K562 (cell line): ENCODE measurements around the gene PIEZO2. TPM values are rescaled to one million over a fixed set of nuclear protein-coding genes. Genes with fewer than 3 reads are reported as not detected.
A peak's percentile ranks its signal among the peaks of the same experiment; 100 is the strongest.

ENCODE experiments used
- ATAC-seq: fragments of 200-7000 bp; cut with Tn5 transposase; 3 replicates; pipeline ENCODE4 v1.9.1; 2020; ENCODE audit warnings: moderate library complexity
- BruUV-seq: library from RNA; stranded (reverse); fragments of 400-500 nt; replicated peaks from 2 replicates; lab custom pipeline; 2021; lab: Mats Ljungman, UMichigan
- CTCF ChIA-PET: fragments of 300-600 bp; formaldehyde crosslinking; extraction: SDS; loops from one replicate; lab custom pipeline; 2021; ENCODE audit warnings: low intra/inter-chr PET ratio; lab: Yijun Ruan, JAX
- POLR2A ChIA-PET: fragments of 300-600, 350-650 bp; sonication (Branson Sonifier 250); formaldehyde crosslinking; extraction: SDS; loops from one replicate; lab custom pipeline; 2021; ENCODE audit warnings: antibody characterized with exemption, inconsistent platforms; lab: Yijun Ruan, JAX
- DNase-seq, 4 experiments: peaks; one replicate each; pipeline versions ENCODE4 v3.0.0 to v3.0.0-alpha.2; 2011 to 2018; ENCODE audit warnings: low spot score in 3 of 4, mixed read lengths in 3 of 4; ENCODE audit errors: extremely low read depth in 1 of 4
- FAIRE-seq: peaks from 2 replicates; lab custom pipeline; 2011; peaks lifted over from hg19 to GRCh38; lab: Jason Lieb, UNC
- H2AFZ ChIP-seq: 2 replicates; pipeline ENCODE4 v1.6.0; 2011; ENCODE audit warnings: low read depth, low read length, control low read depth, inconsistent platforms
- H3K27ac ChIP-seq: fragments of 200-600 bp; 3 replicates; pipeline ENCODE4 v1.8.0; 2011; ENCODE audit warnings: low read depth, mild to moderate bottlenecking, control low read depth, inconsistent platforms, low read length, moderate library complexity, mixed read lengths; ENCODE audit errors: extremely low read depth
- H3K27me3 ChIP-seq, 2 experiments: fragments of 300-600 bp in 1 of 2; 2 replicates in 1 of 2; 3 replicates in 1 of 2; pipeline versions ENCODE4 v1.6.0 to v1.8.0; 2011; ENCODE audit warnings: inconsistent platforms in 2 of 2, low read length in 2 of 2, mild to moderate bottlenecking in 1 of 2, mixed read lengths in 1 of 2, moderate library complexity in 1 of 2; ENCODE audit not compliant: control insufficient read depth in 2 of 2, insufficient read depth in 2 of 2
- H3K36me3 ChIP-seq: fragments of 300-600 bp; 3 replicates; pipeline ENCODE4 v1.8.0; 2011; ENCODE audit warnings: mild to moderate bottlenecking, low read length, inconsistent platforms; ENCODE audit not compliant: control insufficient read depth, insufficient read depth
- H3K4me1 ChIP-seq, 2 experiments: fragments of 200-600 bp in 1 of 2; replicated peaks in 1 of 2; 2 replicates in 1 of 2; 3 replicates in 1 of 2; pipeline versions ENCODE4 v1.5.1 to v1.8.0; 2011; ENCODE audit warnings: inconsistent platforms in 2 of 2, low read length in 2 of 2, mild to moderate bottlenecking in 1 of 2, mixed read lengths in 1 of 2, moderate library complexity in 1 of 2; ENCODE audit not compliant: control insufficient read depth in 2 of 2, insufficient read depth in 2 of 2
- H3K4me2 ChIP-seq: 2 replicates; pipeline ENCODE4 v1.6.1; 2011; ENCODE audit warnings: low read length, control low read depth, inconsistent platforms, mixed read lengths; ENCODE audit not compliant: insufficient read depth
- H3K4me3 ChIP-seq: fragments of 200-600 bp; sonication (generic), shearing (Covaris generic); 2 replicates; pipeline ENCODE4 v1.5.1; 2016; ENCODE audit warnings: control low read depth, inconsistent platforms
- H3K79me2 ChIP-seq: fragments of 200-600 bp; 3 replicates; pipeline ENCODE4 v1.8.0; 2011; ENCODE audit warnings: low read length, inconsistent platforms; ENCODE audit not compliant: control insufficient read depth, insufficient read depth
- H3K9ac ChIP-seq, 2 experiments: 2 replicates each; pipeline versions ENCODE4 v1.6.0 to v1.6.1; 2011; ENCODE audit warnings: low read depth in 2 of 2, low read length in 2 of 2, control low read depth in 1 of 2, inconsistent platforms in 1 of 2, mild to moderate bottlenecking in 1 of 2, mixed read lengths in 1 of 2; ENCODE audit not compliant: insufficient read depth in 1 of 2
- H3K9me1 ChIP-seq: one replicate; pipeline ENCODE4 v1.6.0; 2011; ENCODE audit warnings: inconsistent platforms, mild to moderate bottlenecking, low read length, moderate library complexity; ENCODE audit not compliant: control insufficient read depth, insufficient read depth
- H3K9me3 ChIP-seq: replicated peaks from 2 replicates; pipeline ENCODE4 v1.5.1; 2011; ENCODE audit warnings: low read depth, low read length, inconsistent platforms; ENCODE audit not compliant: control insufficient read depth, insufficient read depth
- H4K20me1 ChIP-seq: replicated peaks from 2 replicates; pipeline ENCODE4 v1.6.1; 2011; ENCODE audit warnings: low read length, inconsistent platforms, mixed read lengths; ENCODE audit not compliant: control insufficient read depth, insufficient read depth
- MEIS2 ChIP-seq: fragments of 450-650 bp; IDR thresholded peaks from 2 replicates; pipeline ENCODE4 v1.6.1; 2014; ENCODE audit warnings: mild to moderate bottlenecking; ENCODE audit not compliant: partially characterized antibody
- RNF2 ChIP-seq: sonication (generic); IDR thresholded peaks from 2 replicates; pipeline ENCODE4 v1.6.1; 2016
- SMARCA5 ChIP-seq: fragments of 450-650 bp; IDR thresholded peaks from 2 replicates; pipeline ENCODE4 v1.6.1; 2016
- TAF9B ChIP-seq: fragments of 450-650 bp; IDR thresholded peaks from 2 replicates; pipeline ENCODE4 v1.6.1; 2018; ENCODE audit warnings: mild to moderate bottlenecking; ENCODE audit not compliant: partially characterized antibody
- ZSCAN32 ChIP-seq: fragments of 450-650 bp; formaldehyde crosslinking; IDR thresholded peaks from 2 replicates; pipeline ENCODE4 v1.4.0; 2020; ENCODE audit warnings: mild to moderate bottlenecking, moderate library complexity
- WGBS: fragments of 100-300 bp; shearing (Covaris generic); methylation state at CpG from one replicate; pipeline ENCODE4 v1.1.6; 2016; ENCODE audit warnings: low coverage, mixed read lengths; ENCODE audit not compliant: insufficient coverage; ENCODE audit errors: missing lambda C conversion rate; 5-methylcytosine and 5-hydroxymethylcytosine counted together
- in situ Hi-C: fragments of 300-500 bp; cut with MboI; formaldehyde crosslinking; loops from 4 replicates; pipeline ENCODE4 v1.15.0; 2018; ENCODE audit warnings: inconsistent platforms, mixed read lengths
- intact Hi-C: fragments of 100-400 bp; cut with micrococcal nuclease; formaldehyde crosslinking; loops from 2 replicates; pipeline ENCODE4 v1.14.2; 2022
- polyA plus RNA-seq, 8 experiments: library from polyadenylated mRNA; depleted of rRNA in 4 of 8; stranded (reverse) in 5 of 8; unstranded in 3 of 8; fragments of >200 nt; fragmentation: Nextera tagmentation in 2 of 8; fragmentation: Illumina TruSeq in 1 of 8; extraction: Ambion mirVana in 2 of 8; extraction: Trizol in 1 of 8; gene quantifications; 2 replicates each; pipeline versions ENCODE4 v1.2.1 to v1.2.3, GENCODE V29; 2011 to 2014; ENCODE audit warnings: inconsistent platforms in 1 of 8, missing spikeins in 1 of 8
- total RNA-seq, 7 experiments: library from RNA; depleted of rRNA in 6 of 7; stranded (reverse); fragments of >200 nt in 6 of 7; fragmentation: Illumina TruSeq in 2 of 7; extraction: Trizol in 2 of 7; gene quantifications; 2 replicates each; pipeline versions ENCODE4 v1.2.1 to v1.2.3, GENCODE V29; 2011 to 2021; ENCODE audit warnings: low replicate concordance in 1 of 7
- TF ChIP-seq, protein P1 (sequence below), 3 experiments: IDR thresholded peaks in 2 of 3; conservative IDR thresholded peaks in 1 of 3; 2 replicates each; pipeline ENCODE4 v1.5.1; 2011 to 2012; ENCODE audit warnings: low read length in 3 of 3, mild to moderate bottlenecking in 3 of 3, control low read depth in 2 of 3, improper control_type of control experiment in 1 of 3, inconsistent platforms in 1 of 3, low read depth in 1 of 3, mixed read lengths in 1 of 3, moderate library complexity in 1 of 3; ENCODE audit not compliant: insufficient read depth in 2 of 3

The PIEZO2 gene
- total and polyA plus RNA-seq, 9 of the 15 experiments (the other 6 are each of a cell fraction or from before 2014, with no cell fraction given): 0.54 to 4.1 (median 2.0) TPM

DNA sequence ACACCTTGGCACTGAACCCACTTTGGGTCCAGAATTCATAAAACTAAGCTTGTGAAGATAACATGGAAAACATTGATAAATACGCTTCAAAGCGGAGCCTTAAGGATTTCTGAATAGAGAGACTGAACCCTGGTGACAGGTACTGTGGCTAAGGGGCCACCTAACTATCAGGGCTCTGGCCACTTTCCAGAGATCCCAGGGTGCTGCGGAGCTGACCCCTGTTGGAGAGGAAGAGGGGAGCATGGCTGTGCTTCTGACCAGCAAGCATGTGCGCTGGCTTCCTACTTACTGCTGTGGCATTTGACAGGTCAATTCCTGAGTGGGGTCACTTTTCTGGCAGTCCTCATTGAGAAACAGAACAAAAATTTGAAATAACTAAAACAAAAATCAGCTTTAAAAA lies 395.2 kb downstream of the PIEZO2 start:
- Histone ChIP-seq H3K9ac (no peak overlapping the region), H3K79me2 (no peaks in the 10 kb centered on the region), H4K20me1 (no peaks in the 10 kb centered on the region), H2AFZ (no peak overlapping the region), H3K27ac (no peak overlapping the region), H3K4me2 (no peak overlapping the region), H3K9me3 (no peaks in the 10 kb centered on the region), H3K9me1 (no peaks in the 10 kb centered on the region), H3K36me3 (no peaks in the 10 kb centered on the region), H3K4me3 (no peak overlapping the region), H3K4me1 (no peaks in the 10 kb centered on the region), H3K27me3 (peaks cover 11 to 26% of the 10 kb centered on the region in 2 experiments; a peak in 4 of 5 replicates)
- BruUV-seq: no TSS peak
- 2% methylated on average over 4 of the region's 4 CpGs for WGBS
- TF ChIP-seq TAF9B: no peak
- TF ChIP-seq, protein P1, sequence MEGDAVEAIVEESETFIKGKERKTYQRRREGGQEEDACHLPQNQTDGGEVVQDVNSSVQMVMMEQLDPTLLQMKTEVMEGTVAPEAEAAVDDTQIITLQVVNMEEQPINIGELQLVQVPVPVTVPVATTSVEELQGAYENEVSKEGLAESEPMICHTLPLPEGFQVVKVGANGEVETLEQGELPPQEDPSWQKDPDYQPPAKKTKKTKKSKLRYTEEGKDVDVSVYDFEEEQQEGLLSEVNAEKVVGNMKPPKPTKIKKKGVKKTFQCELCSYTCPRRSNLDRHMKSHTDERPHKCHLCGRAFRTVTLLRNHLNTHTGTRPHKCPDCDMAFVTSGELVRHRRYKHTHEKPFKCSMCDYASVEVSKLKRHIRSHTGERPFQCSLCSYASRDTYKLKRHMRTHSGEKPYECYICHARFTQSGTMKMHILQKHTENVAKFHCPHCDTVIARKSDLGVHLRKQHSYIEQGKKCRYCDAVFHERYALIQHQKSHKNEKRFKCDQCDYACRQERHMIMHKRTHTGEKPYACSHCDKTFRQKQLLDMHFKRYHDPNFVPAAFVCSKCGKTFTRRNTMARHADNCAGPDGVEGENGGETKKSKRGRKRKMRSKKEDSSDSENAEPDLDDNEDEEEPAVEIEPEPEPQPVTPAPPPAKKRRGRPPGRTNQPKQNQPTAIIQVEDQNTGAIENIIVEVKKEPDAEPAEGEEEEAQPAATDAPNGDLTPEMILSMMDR (IDR thresholded peaks at IDR 0.05 in 2 of 3, conservative IDR thresholded peaks at IDR 0.05 in 1 of 3; ENCODE audit: insufficient read depth in 2 of 3, low read depth in 1 of 3, low read length in 3 of 3): 0 out of 6 replicates have a peak, but pooled peaks of 1 of the 3 experiments have one; percentile 6
- no peak for TF ChIP-seq SMARCA5
- ATAC-seq: no peak
- in situ Hi-C loops: no loop called here
- intact Hi-C loops: no loop called here
- no peak for FAIRE-seq
- DNase-seq: no peak
- ChIA-PET POLR2A (no interaction called here), CTCF (no interaction called here)

DNA sequence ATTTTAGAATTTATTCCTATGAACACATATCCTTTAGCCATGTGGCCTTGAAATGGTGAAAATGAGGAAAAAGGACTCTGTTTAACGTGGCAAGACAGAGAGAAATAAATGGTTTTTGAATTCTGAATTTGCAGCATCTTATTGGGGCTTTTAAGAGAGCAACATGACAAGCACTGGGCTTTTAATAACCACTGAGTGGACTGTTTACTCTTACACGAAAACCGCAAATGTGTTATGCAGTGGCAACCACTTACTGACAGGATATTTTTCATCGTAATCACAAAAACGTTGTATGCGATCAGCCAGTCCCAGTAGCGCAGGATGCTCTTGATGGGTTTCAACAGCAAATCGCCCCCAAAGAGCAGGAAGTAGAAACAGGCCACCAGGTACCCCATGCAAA lies 397.0 kb downstream of the PIEZO2 start:
- H3K9me3 ChIP-seq: no peaks in the 10 kb centered on the region
- no peaks in the 10 kb centered on the region for H3K79me2 ChIP-seq
- no peak overlapping the region for H3K27ac ChIP-seq
- H3K36me3 ChIP-seq: no peaks in the 10 kb centered on the region
- H3K4me3 ChIP-seq: no peak overlapping the region
- in situ Hi-C loops: no loop called here
- no peak for ATAC-seq
- 1% methylated on average over 8 of the region's 8 CpGs for WGBS
- H3K4me2 ChIP-seq: no peak overlapping the region
- BruUV-seq: no TSS peak
- CTCF ChIA-PET: no interaction called here
- no peaks in the 10 kb centered on the region for H3K9me1 ChIP-seq
- TF ChIP-seq ZSCAN32 (CRISPR knock-in tag) (no peak), RNF2 (peak; percentile 12; the same call in 1 of the 2 replicates), MEIS2 (peak; percentile 52)
- TF ChIP-seq, all 486 proteins: peak for 2
- no peaks in the 10 kb centered on the region for H3K4me1 ChIP-seq
- DNase-seq (no peak), FAIRE-seq (peak; percentile 29)
- H4K20me1 ChIP-seq: no peaks in the 10 kb centered on the region
- POLR2A ChIA-PET: no interaction called here
- intact Hi-C loops: no loop called here
- H3K9ac ChIP-seq: no peak overlapping the region
- peaks cover 11 to 21% of the 10 kb centered on the region in 2 experiments; a peak in 4 of 5 replicates for H3K27me3 ChIP-seq
- H2AFZ ChIP-seq: no peak overlapping the region
